ENCODE results near the gene CPE. TPM values are rescaled to one million over a fixed set of nuclear protein-coding genes. Genes with fewer than 3 reads are reported as not detected.

Gene CPE
- total RNA-seq, 1 donor from 2014 or later = 93.8 TPM

GRCh38 chr4:165347647-165348569, 30.9 kb upstream of the CPE start:
- Mint-ChIP-seq H3K4me3 (no peak overlapping the region), H3K36me3 (no peaks in the 10 kb centered on the region)

DNA sequence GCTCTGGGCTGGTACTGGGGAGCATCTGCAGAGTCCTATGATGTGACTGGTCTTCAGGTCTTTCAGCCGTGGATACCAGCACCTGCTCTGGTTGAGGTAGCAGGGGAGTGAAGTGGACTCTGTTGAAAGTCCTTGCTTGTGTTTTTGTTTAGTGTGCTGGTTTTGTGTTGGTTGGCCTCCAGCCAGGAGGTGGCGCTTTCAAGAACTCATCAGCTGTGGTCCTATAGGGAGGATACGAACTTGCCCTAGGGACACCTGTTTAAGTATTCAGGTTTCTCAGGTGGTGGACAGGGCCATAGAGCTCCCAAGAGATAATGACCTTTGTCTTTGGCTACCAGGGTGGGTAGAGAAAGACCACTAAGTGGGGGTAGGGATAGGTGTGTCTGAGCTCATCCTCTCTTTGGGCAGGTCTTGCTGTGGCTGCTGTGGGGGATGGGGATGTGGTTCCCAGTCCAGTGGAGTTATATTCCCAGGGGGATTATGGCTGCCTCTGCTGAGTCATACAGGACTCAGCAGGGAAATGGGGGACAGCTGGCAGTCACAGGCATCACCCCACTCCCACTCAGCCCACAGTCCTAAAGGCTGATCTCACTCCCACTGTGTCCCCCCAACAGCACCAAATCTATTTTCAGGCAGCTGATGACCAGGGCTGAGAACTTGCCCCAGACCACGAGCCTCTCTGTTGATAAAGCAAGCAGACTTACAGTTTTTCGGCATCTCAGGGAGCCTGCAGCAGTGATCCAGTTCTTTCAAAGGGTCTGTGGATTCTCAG, 27.3 kb upstream of the CPE start:
- Mint-ChIP-seq H3K4me1 (no peaks in the 10 kb centered on the region), H3K27ac (no peak overlapping the region), H3K27me3 (ENCODE audit: low read depth) (no peaks in the 10 kb centered on the region), H3K9me3 (peaks cover 5% of the 10 kb centered on the region), H3K4me3 (no peak overlapping the region), H3K36me3 (no peaks in the 10 kb centered on the region)
- TF ChIP-seq, protein P1, sequence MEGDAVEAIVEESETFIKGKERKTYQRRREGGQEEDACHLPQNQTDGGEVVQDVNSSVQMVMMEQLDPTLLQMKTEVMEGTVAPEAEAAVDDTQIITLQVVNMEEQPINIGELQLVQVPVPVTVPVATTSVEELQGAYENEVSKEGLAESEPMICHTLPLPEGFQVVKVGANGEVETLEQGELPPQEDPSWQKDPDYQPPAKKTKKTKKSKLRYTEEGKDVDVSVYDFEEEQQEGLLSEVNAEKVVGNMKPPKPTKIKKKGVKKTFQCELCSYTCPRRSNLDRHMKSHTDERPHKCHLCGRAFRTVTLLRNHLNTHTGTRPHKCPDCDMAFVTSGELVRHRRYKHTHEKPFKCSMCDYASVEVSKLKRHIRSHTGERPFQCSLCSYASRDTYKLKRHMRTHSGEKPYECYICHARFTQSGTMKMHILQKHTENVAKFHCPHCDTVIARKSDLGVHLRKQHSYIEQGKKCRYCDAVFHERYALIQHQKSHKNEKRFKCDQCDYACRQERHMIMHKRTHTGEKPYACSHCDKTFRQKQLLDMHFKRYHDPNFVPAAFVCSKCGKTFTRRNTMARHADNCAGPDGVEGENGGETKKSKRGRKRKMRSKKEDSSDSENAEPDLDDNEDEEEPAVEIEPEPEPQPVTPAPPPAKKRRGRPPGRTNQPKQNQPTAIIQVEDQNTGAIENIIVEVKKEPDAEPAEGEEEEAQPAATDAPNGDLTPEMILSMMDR (IDR thresholded peaks at IDR 0.05; ENCODE audit: unreplicated experiment) = no peak
- no peak for DNase-seq (ENCODE audit: low spot score in 2 of 2, unreplicated experiment in 2 of 2)

More at GRCh38 chr4:165347647-165348569, 30.9 kb upstream of the CPE start:
- DNase-seq (ENCODE audit: low spot score in 2 of 2, unreplicated experiment in 2 of 2) = no peak
- peaks cover 4% of the 10 kb centered on the region for H3K9me3 Mint-ChIP-seq
- no peak overlapping the region for H3K27ac Mint-ChIP-seq
- TF ChIP-seq, protein P1 (IDR thresholded peaks at IDR 0.05; ENCODE audit: unreplicated experiment) = no peak
- H3K4me1 Mint-ChIP-seq = no peaks in the 10 kb centered on the region
- no peaks in the 10 kb centered on the region for H3K27me3 Mint-ChIP-seq (ENCODE audit: low read depth)

DNA sequence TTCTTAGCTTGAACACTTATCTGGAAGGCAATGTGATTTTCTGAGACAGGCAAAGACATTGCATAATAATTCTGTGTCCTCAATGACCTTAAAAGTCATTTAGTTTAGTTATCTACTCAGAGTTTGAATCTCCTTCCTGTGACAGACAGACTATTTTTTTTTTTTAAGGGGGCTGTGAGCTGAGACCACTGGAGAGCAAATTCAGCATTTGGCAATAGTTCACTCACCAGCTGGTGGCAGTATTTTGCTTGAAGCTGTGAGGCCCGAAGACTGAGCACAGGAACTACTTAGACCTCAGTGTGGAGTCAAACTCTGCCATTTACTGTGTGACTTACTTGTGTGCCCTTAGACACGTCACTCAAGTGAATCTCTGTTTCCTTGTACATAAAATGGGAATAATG, 22.9 kb upstream of the CPE start:
- Mint-ChIP-seq H3K4me3 (no peak overlapping the region), H3K9me3 (peaks cover 5% of the 10 kb centered on the region), H3K27me3 (ENCODE audit: low read depth) (no peaks in the 10 kb centered on the region), H3K27ac (no peak overlapping the region), H3K36me3 (no peaks in the 10 kb centered on the region), H3K4me1 (peaks cover 5% of the 10 kb centered on the region)
- no peak for DNase-seq (ENCODE audit: low spot score in 2 of 2, unreplicated experiment in 2 of 2)
- TF ChIP-seq, protein P1 (IDR thresholded peaks at IDR 0.05; ENCODE audit: unreplicated experiment) = no peak

GRCh38 chr4:165359506-165359905, 19.3 kb upstream of the CPE start:
- TF ChIP-seq, protein P1 (IDR thresholded peaks at IDR 0.05; ENCODE audit: unreplicated experiment) = no peak
- Mint-ChIP-seq H3K27me3 (ENCODE audit: low read depth) (no peaks in the 10 kb centered on the region), H3K4me1 (peaks cover 15% of the 10 kb centered on the region), H3K27ac (no peak overlapping the region), H3K9me3 (no peaks in the 10 kb centered on the region), H3K36me3 (no peaks in the 10 kb centered on the region), H3K4me3 (no peak overlapping the region)
- DNase-seq (ENCODE audit: low spot score in 2 of 2, unreplicated experiment in 2 of 2) = no peak

- H3K27me3 Mint-ChIP-seq (ENCODE audit: low read depth) = no peaks in the 10 kb centered on the region
- H3K27ac Mint-ChIP-seq = no peak overlapping the region
- no peak overlapping the region for H3K4me3 Mint-ChIP-seq
- no peak for DNase-seq (ENCODE audit: low spot score in 2 of 2, unreplicated experiment in 2 of 2)
- no peaks in the 10 kb centered on the region for H3K9me3 Mint-ChIP-seq
- TF ChIP-seq, protein P1 (IDR thresholded peaks at IDR 0.05; ENCODE audit: unreplicated experiment) = no peak
- H3K36me3 Mint-ChIP-seq = no peaks in the 10 kb centered on the region
- peaks cover 15% of the 10 kb centered on the region for H3K4me1 Mint-ChIP-seq
These were observed 18.6 kb upstream of the CPE start for GRCh38 chr4:165360041-165360695.

Data from mesothelial cell of epicardium (in vitro differentiated cells).